ENCODE results near the gene PCGF5. TPM values are rescaled to one million over a fixed set of nuclear protein-coding genes. Genes with fewer than 3 reads are reported as not detected.
"Not testable (repeated sequence)": the region's sequence is repeated elsewhere in the genome, so short reads cannot be mapped to it uniquely, and the experiment has no call there.

The PCGF5 gene
- polyA plus RNA-seq, 1 donor from 2014 or later, result 81.7 TPM

- Mint-ChIP-seq H3K4me3 (no peak overlapping the region), H3K27ac (no peak overlapping the region), H3K27me3 (no peaks in the 10 kb centered on the region), H3K9me3 (no peaks in the 10 kb centered on the region), H3K36me3 (peaks cover 9% of the 10 kb centered on the region), H3K4me1 (peaks cover 41 to 53% (median 51%) of the 10 kb centered on the region in 3 donors)
Observed at GRCh38 chr10:91226093-91226492, 5.6 kb downstream of the PCGF5 start.

- peak overlapping the region in 1 of 3 donors; percentile 66 for H3K27ac Mint-ChIP-seq
- peaks cover 28 to 38% (median 36%) of the 10 kb centered on the region in 3 donors for H3K4me1 Mint-ChIP-seq
- peaks cover 6% of the 10 kb centered on the region for H3K36me3 Mint-ChIP-seq
- H3K4me3 Mint-ChIP-seq, result no peak overlapping the region
- H3K9me3 Mint-ChIP-seq, result no peaks in the 10 kb centered on the region
- no peaks in the 10 kb centered on the region for H3K27me3 Mint-ChIP-seq
Observed at GRCh38 chr10:91227576-91227975, 7.1 kb downstream of the PCGF5 start.

GRCh38 chr10:91229683-91230082 is 9.2 kb downstream of the PCGF5 start:
- Mint-ChIP-seq H3K36me3 (peaks cover 3% of the 10 kb centered on the region), H3K4me1 (peaks cover 20 to 31% (median 26%) of the 10 kb centered on the region in 3 donors), H3K27ac (no peak overlapping the region), H3K9me3 (no peaks in the 10 kb centered on the region), H3K27me3 (no peaks in the 10 kb centered on the region), H3K4me3 (no peak overlapping the region)

GRCh38 chr10:91238191-91238590 is 17.7 kb downstream of the PCGF5 start:
- Mint-ChIP-seq H3K27ac (no peak overlapping the region), H3K36me3 (no peaks in the 10 kb centered on the region), H3K4me1 (peaks cover 9 to 18% (median 17%) of the 10 kb centered on the region in 3 donors), H3K27me3 (no peaks in the 10 kb centered on the region), H3K9me3 (no peaks in the 10 kb centered on the region), H3K4me3 (no peak overlapping the region)

GRCh38 chr10:91239789-91240188 is 19.3 kb downstream of the PCGF5 start:
- Mint-ChIP-seq H3K9me3 (no peaks in the 10 kb centered on the region), H3K4me1 (peaks cover 7 to 15% (median 13%) of the 10 kb centered on the region in 3 donors)

GRCh38 chr10:91242940-91243339 is 22.5 kb downstream of the PCGF5 start:
- Mint-ChIP-seq H3K27me3 (no peaks in the 10 kb centered on the region), H3K27ac (peak overlapping the region in 1 of 3 donors; percentile 74), H3K4me3 (no peak overlapping the region), H3K36me3 (no peaks in the 10 kb centered on the region), H3K9me3 (no peaks in the 10 kb centered on the region), H3K4me1 (peaks cover 6 to 13% (median 10%) of the 10 kb centered on the region in 3 donors)

More at GRCh38 chr10:91239789-91240188, 19.3 kb downstream of the PCGF5 start:
- Mint-ChIP-seq H3K27ac (peak overlapping the region in 1 of 3 donors; percentile 79), H3K4me3 (no peak overlapping the region), H3K27me3 (no peaks in the 10 kb centered on the region), H3K36me3 (no peaks in the 10 kb centered on the region)

- Mint-ChIP-seq H3K4me3 (no peak overlapping the region), H3K9me3 (no peaks in the 10 kb centered on the region), H3K27me3 (no peaks in the 10 kb centered on the region), H3K27ac (peak overlapping the region in 1 of 3 donors; percentile 18), H3K36me3 (no peaks in the 10 kb centered on the region), H3K4me1 (peaks cover 5 to 18% (median 8%) of the 10 kb centered on the region in 3 donors)
Observed at GRCh38 chr10:91247360-91248111, 27.1 kb downstream of the PCGF5 start.

GRCh38 chr10:91249700-91250099 is 29.2 kb downstream of the PCGF5 start:
- no peaks in the 10 kb centered on the region for H3K27me3 Mint-ChIP-seq
- H3K36me3 Mint-ChIP-seq, result no peaks in the 10 kb centered on the region
- H3K4me1 Mint-ChIP-seq, result peaks cover 2 to 13% (median 7%) of the 10 kb centered on the region in 3 donors
- H3K4me3 Mint-ChIP-seq, result no peak overlapping the region
- no peaks in the 10 kb centered on the region for H3K9me3 Mint-ChIP-seq
- H3K27ac Mint-ChIP-seq, result peak overlapping the region in 2 of 3 donors; percentile 19 to 41

- Mint-ChIP-seq H3K27ac (peak overlapping the region in 2 of 3 donors; percentile 19 to 46), H3K4me1 (peaks cover 2 to 13% (median 7%) of the 10 kb centered on the region in 3 donors), H3K36me3 (peaks cover 2% of the 10 kb centered on the region), H3K27me3 (no peaks in the 10 kb centered on the region), H3K4me3 (no peak overlapping the region), H3K9me3 (no peaks in the 10 kb centered on the region)
Observed at GRCh38 chr10:91250341-91250740, 29.9 kb downstream of the PCGF5 start.

- Mint-ChIP-seq H3K27me3 (no peaks in the 10 kb centered on the region), H3K4me1 (peaks cover 2 to 13% (median 7%) of the 10 kb centered on the region in 3 donors), H3K36me3 (peaks cover 4% of the 10 kb centered on the region), H3K9me3 (no peaks in the 10 kb centered on the region), H3K4me3 (no peak overlapping the region), H3K27ac (peak overlapping the region in 1 of 3 donors; percentile 9)
Observed at GRCh38 chr10:91251430-91252056, 31.1 kb downstream of the PCGF5 start.

GRCh38 chr10:91253300-91253699 is 32.8 kb downstream of the PCGF5 start:
- no peaks in the 10 kb centered on the region for H3K9me3 Mint-ChIP-seq
- no peaks in the 10 kb centered on the region for H3K27me3 Mint-ChIP-seq
- peaks cover 12% of the 10 kb centered on the region for H3K36me3 Mint-ChIP-seq
- H3K4me1 Mint-ChIP-seq, result peaks cover 2 to 13% (median 5%) of the 10 kb centered on the region in 3 donors
- H3K4me3 Mint-ChIP-seq, result no peak overlapping the region
- no peak overlapping the region for H3K27ac Mint-ChIP-seq

GRCh38 chr10:91257310-91257709 is 36.8 kb downstream of the PCGF5 start:
- H3K27ac Mint-ChIP-seq, result no peak overlapping the region
- peaks cover 0 to 2% (median 0%) of the 10 kb centered on the region in 3 donors for H3K9me3 Mint-ChIP-seq
- H3K4me3 Mint-ChIP-seq, result no peak overlapping the region
- H3K4me1 Mint-ChIP-seq, result peaks cover 0 to 2% (median 0%) of the 10 kb centered on the region in 3 donors
- H3K36me3 Mint-ChIP-seq, result peaks cover 14% of the 10 kb centered on the region
- no peaks in the 10 kb centered on the region for H3K27me3 Mint-ChIP-seq

GRCh38 chr10:91260417-91260816 is 40.0 kb downstream of the PCGF5 start:
- H3K9me3 Mint-ChIP-seq, H3K27ac Mint-ChIP-seq, H3K27me3 Mint-ChIP-seq, H3K4me1 Mint-ChIP-seq, H3K4me3 Mint-ChIP-seq: not testable (repeated sequence)
- H3K36me3 Mint-ChIP-seq, result peaks cover 16% of the 10 kb centered on the region

GRCh38 chr10:91271886-91272285 is 51.4 kb downstream of the PCGF5 start:
- no peaks in the 10 kb centered on the region for H3K9me3 Mint-ChIP-seq
- H3K4me3 Mint-ChIP-seq, result no peak overlapping the region
- no peaks in the 10 kb centered on the region for H3K27me3 Mint-ChIP-seq
- H3K4me1 Mint-ChIP-seq, result no peaks in the 10 kb centered on the region
- H3K27ac Mint-ChIP-seq, result no peak overlapping the region
- peaks cover 7% of the 10 kb centered on the region for H3K36me3 Mint-ChIP-seq

GRCh38 chr10:91284486-91285090 is 64.1 kb downstream of the PCGF5 start:
- peak overlapping the region in 1 of 4 donors; percentile 48 for H3K4me3 Mint-ChIP-seq
- no peaks in the 10 kb centered on the region for H3K36me3 Mint-ChIP-seq
- H3K27me3 Mint-ChIP-seq, result no peaks in the 10 kb centered on the region
- H3K4me1 Mint-ChIP-seq, result no peaks in the 10 kb centered on the region
- no peaks in the 10 kb centered on the region for H3K9me3 Mint-ChIP-seq
- H3K27ac Mint-ChIP-seq, result peak overlapping the region in 1 of 3 donors; percentile 41
